H1 (cell line): ENCODE results near the gene SPHKAP. TPM values are rescaled to one million over a fixed set of nuclear protein-coding genes. Genes with fewer than 3 reads are reported as not detected.

Experiments
- CTCF ChIA-PET: fragments of 300-600 bp; sonication (Branson Sonifier 250); formaldehyde crosslinking; loops from one replicate; lab custom pipeline; 2021; ENCODE audit not compliant: partially characterized antibody; lab: Charles Lee
- POLR2A ChIA-PET: fragments of 300-600 bp; sonication (Branson Sonifier 250); formaldehyde crosslinking; loops from one replicate; lab custom pipeline; 2021; ENCODE audit warnings: inconsistent platforms; ENCODE audit not compliant: partially characterized antibody; lab: Charles Lee
- DNase-seq, 2 experiments: peaks; one replicate each; pipeline versions ENCODE4 v3.0.0 to v3.0.0-alpha.2; 2010 to 2022; ENCODE audit warnings: low spot score in 2 of 2, low read depth in 1 of 2, mixed read lengths in 1 of 2
- FAIRE-seq: peaks from 2 replicates; lab custom pipeline; 2011; peaks lifted over from hg19 to GRCh38; lab: Jason Lieb, UNC
- H2AFZ ChIP-seq: 2 replicates; pipeline ENCODE4 v1.8.1; 2012; ENCODE audit warnings: low read length, inconsistent platforms
- H2AK5ac ChIP-seq: 2 replicates; pipeline ENCODE4 v1.6.1; 2013; ENCODE audit warnings: low read depth, low read length
- H2BK120ac ChIP-seq: replicated peaks from 2 replicates; pipeline ENCODE3; 2013; ENCODE audit warnings: low read depth, low read length, inconsistent platforms
- H2BK12ac ChIP-seq: 2 replicates; pipeline ENCODE4 v1.6.1; 2013; ENCODE audit warnings: low read depth, low read length
- H2BK15ac ChIP-seq: 2 replicates; pipeline ENCODE4 v1.6.1; 2013; ENCODE audit warnings: low read length
- H2BK20ac ChIP-seq: 2 replicates; pipeline ENCODE4 v1.6.1; 2013; ENCODE audit warnings: low read length
- H2BK5ac ChIP-seq: 2 replicates; pipeline ENCODE4 v1.6.1; 2013; ENCODE audit warnings: low read depth, low read length
- H3K14ac ChIP-seq: 2 replicates; pipeline ENCODE4 v1.6.1; 2013; ENCODE audit warnings: inconsistent platforms; ENCODE audit not compliant: insufficient read length
- H3K18ac ChIP-seq: 2 replicates; pipeline ENCODE4 v1.6.1; 2013; ENCODE audit warnings: low read length; ENCODE audit errors: extremely low read depth
- H3K23ac ChIP-seq: 2 replicates; pipeline ENCODE4 v1.6.1; 2013; ENCODE audit warnings: inconsistent platforms; ENCODE audit not compliant: insufficient read length
- H3K23me2 ChIP-seq: 2 replicates; pipeline ENCODE4 v1.6.1; 2013; ENCODE audit warnings: low read depth, low read length
- H3K27ac ChIP-seq: 2 replicates; pipeline ENCODE4 v1.6.1; 2011; ENCODE audit warnings: low read depth, low read length, inconsistent platforms
- H3K27me3 ChIP-seq, 4 experiments: replicated peaks in 1 of 4; 1 replicate in 1 of 4; 2 replicates in 3 of 4; pipeline versions ENCODE4 v1.6.1 to v1.8.1; 2011 to 2013; ENCODE audit warnings: low read length in 3 of 4, mild to moderate bottlenecking in 3 of 4, inconsistent platforms in 2 of 4, mixed read lengths in 2 of 4, moderate library complexity in 1 of 4; ENCODE audit not compliant: control insufficient read depth in 3 of 4, insufficient read depth in 3 of 4; ENCODE audit errors: extremely low read depth in 1 of 4
- H3K36me3 ChIP-seq, 4 experiments: 2 replicates each; pipeline versions ENCODE4 v1.6.1 to v1.8.1; 2011 to 2013; ENCODE audit warnings: mild to moderate bottlenecking in 4 of 4, low read length in 3 of 4, moderate library complexity in 2 of 4, control low read depth in 1 of 4, inconsistent platforms in 1 of 4; ENCODE audit not compliant: insufficient read depth in 4 of 4, control insufficient read depth in 2 of 4
- H3K4ac ChIP-seq: replicated peaks from 2 replicates; pipeline ENCODE3; 2013; ENCODE audit warnings: low read length, low read depth, mixed read lengths, inconsistent platforms; ENCODE audit not compliant: insufficient read length
- H3K4me1 ChIP-seq, 4 experiments: replicated peaks in 1 of 4; 1 replicate in 1 of 4; 2 replicates in 3 of 4; pipeline versions ENCODE4 v1.6.1 to v1.8.1; 2011 to 2013; ENCODE audit warnings: low read length in 3 of 4, inconsistent platforms in 2 of 4, mixed read lengths in 1 of 4; ENCODE audit not compliant: insufficient read depth in 4 of 4, control insufficient read depth in 3 of 4
- H3K4me2 ChIP-seq, 2 experiments: 2 replicates each; pipeline versions ENCODE4 v1.6.1 to v1.8.1; 2011 to 2013; ENCODE audit warnings: low read depth in 2 of 2, low read length in 2 of 2, control low read depth in 1 of 2, inconsistent platforms in 1 of 2, mild to moderate bottlenecking in 1 of 2; ENCODE audit not compliant: insufficient read depth in 1 of 2
- H3K4me3 ChIP-seq, 4 experiments: fragments of 200-600, 300-600 bp in 1 of 4; sonication (generic), shearing (Covaris generic), sonication (Bioruptor Twin) in 1 of 4; 2 replicates each; pipeline versions ENCODE4 v1.5.1 to v1.8.1; 2011 to 2016; ENCODE audit warnings: low read length in 4 of 4, low read depth in 3 of 4, control low read depth in 2 of 4, inconsistent platforms in 2 of 4, mild to moderate bottlenecking in 2 of 4, mixed read lengths in 1 of 4, moderate library complexity in 1 of 4; ENCODE audit not compliant: insufficient read depth in 2 of 4; ENCODE audit errors: extremely low read depth in 1 of 4
- H3K56ac ChIP-seq: replicated peaks from 2 replicates; pipeline ENCODE3; 2013; ENCODE audit warnings: low read depth, mild to moderate bottlenecking, mixed read lengths, low read length, inconsistent platforms; ENCODE audit not compliant: insufficient read length
- H3K79me1 ChIP-seq: 2 replicates; pipeline ENCODE4 v1.6.1; 2013; ENCODE audit warnings: low read depth, low read length, control low read depth
- H3K79me2 ChIP-seq, 2 experiments: 2 replicates each; pipeline versions ENCODE4 v1.6.1 to v1.8.1; 2012 to 2013; ENCODE audit warnings: low read length in 2 of 2, mild to moderate bottlenecking in 2 of 2, inconsistent platforms in 1 of 2; ENCODE audit not compliant: insufficient read depth in 2 of 2, control insufficient read depth in 1 of 2
- H3K9ac ChIP-seq, 4 experiments: replicated peaks in 1 of 4; 1 replicate in 1 of 4; 2 replicates in 3 of 4; pipeline versions ENCODE4 v1.6.1 to v1.8.1; 2011 to 2013; ENCODE audit warnings: low read depth in 3 of 4, low read length in 3 of 4, control low read depth in 2 of 4, mild to moderate bottlenecking in 2 of 4, moderate library complexity in 2 of 4, inconsistent platforms in 1 of 4; ENCODE audit errors: extremely low read depth in 1 of 4
- H3K9me3 ChIP-seq, 2 experiments: 2 replicates each; pipeline versions ENCODE4 v1.6.1 to v1.8.1; 2012 to 2013; ENCODE audit warnings: mild to moderate bottlenecking in 2 of 2, moderate library complexity in 2 of 2, control low read depth in 1 of 2, inconsistent platforms in 1 of 2, low read depth in 1 of 2, low read length in 1 of 2, mixed read lengths in 1 of 2; ENCODE audit not compliant: insufficient read depth in 2 of 2
- H4K20me1 ChIP-seq, 2 experiments: replicated peaks in 1 of 2; 2 replicates each; pipeline versions ENCODE3 to v1.8.1; 2011 to 2013; ENCODE audit warnings: inconsistent platforms in 2 of 2, low read length in 2 of 2, mild to moderate bottlenecking in 1 of 2; ENCODE audit not compliant: insufficient read depth in 2 of 2, control insufficient read depth in 1 of 2
- H4K5ac ChIP-seq: 2 replicates; pipeline ENCODE4 v1.6.1; 2013; ENCODE audit warnings: low read length, low read depth, mixed read lengths, inconsistent platforms; ENCODE audit not compliant: insufficient read length
- H4K8ac ChIP-seq: 2 replicates; pipeline ENCODE4 v1.8.0; 2013; ENCODE audit warnings: mild to moderate bottlenecking, moderate library complexity, low read length, inconsistent platforms; ENCODE audit not compliant: insufficient read depth; ENCODE audit errors: extremely low read depth
- H4K91ac ChIP-seq: replicated peaks from 2 replicates; pipeline ENCODE3; 2013; ENCODE audit warnings: low read length, mixed read lengths, inconsistent platforms; ENCODE audit not compliant: insufficient read length
- ATF3 ChIP-seq: IDR thresholded peaks from 2 replicates; pipeline ENCODE4 v1.6.1; 2011; ENCODE audit warnings: low read depth, mild to moderate bottlenecking, low read length; ENCODE audit not compliant: insufficient read depth
- CBX8 ChIP-seq: fragments of 300-800, 300-1000 bp; sonication (generic); IDR thresholded peaks from 2 replicates; pipeline ENCODE4 v1.7.1; 2016; ENCODE audit warnings: low read depth, low read length, borderline replicate concordance
- CTCF ChIP-seq, 3 experiments: IDR thresholded peaks; 1 replicate in 2 of 3; 2 replicates in 1 of 3; pipeline versions ENCODE4 v1.5.1 to v1.6.1; 2011; ENCODE audit warnings: low read length in 3 of 3, mild to moderate bottlenecking in 3 of 3, inconsistent platforms in 2 of 3, low read depth in 1 of 3, moderate library complexity in 1 of 3; ENCODE audit not compliant: insufficient read depth in 1 of 3; ENCODE audit errors: control extremely low read depth in 1 of 3
- GABPA ChIP-seq: IDR thresholded peaks from 2 replicates; pipeline ENCODE4 v1.6.1; 2011; ENCODE audit warnings: mild to moderate bottlenecking, low read length, moderate library complexity, borderline replicate concordance; ENCODE audit not compliant: insufficient read depth
- HDAC6 ChIP-seq: IDR thresholded peaks from one replicate; pipeline ENCODE4 v1.7.1; 2012; ENCODE audit warnings: low read depth, mild to moderate bottlenecking, inconsistent platforms, low read length, moderate library complexity
- RFX5 ChIP-seq: IDR thresholded peaks from 2 replicates; pipeline ENCODE4 v1.6.1; 2011; ENCODE audit warnings: low read depth, low read length, improper control_type of control experiment, borderline replicate concordance
- ZNF274 ChIP-seq: IDR thresholded peaks from 2 replicates; pipeline ENCODE4 v1.7.0; 2012; ENCODE audit warnings: low read length, borderline replicate concordance; ENCODE audit errors: extremely low read depth
- WGBS, 2 experiments: shearing (Covaris generic) in 1 of 2; methylation state at CpG; one replicate each; pipeline versions ENCODE4 v1.1.6 to v1.1.7; 2013 to 2015; ENCODE audit warnings: low lambda C conversion rate in 2 of 2, mixed read lengths in 2 of 2, inconsistent platforms in 1 of 2, low coverage in 1 of 2, missing lambda C conversion rate in 1 of 2; ENCODE audit not compliant: insufficient replicate concordance in 2 of 2, insufficient coverage in 1 of 2, insufficient read length in 1 of 2; ENCODE audit errors: extremely low coverage in 1 of 2, missing lambda C conversion rate in 1 of 2; 5-methylcytosine and 5-hydroxymethylcytosine counted together
- polyA plus RNA-seq, 7 experiments: library from polyadenylated mRNA; depleted of rRNA in 3 of 7; stranded (reverse) in 5 of 7; unstranded in 2 of 7; fragments of >200 nt in 5 of 7; fragments of 200-250 nt in 2 of 7; gene quantifications; 1 replicate in 5 of 7; 2 replicates in 1 of 7; 4 replicates in 1 of 7; pipeline versions ENCODE4 v1.2.1 to v1.2.3, GENCODE V29; 2011 to 2013; ENCODE audit warnings: missing spikeins in 2 of 7, mixed read lengths in 2 of 7
- total RNA-seq: library from RNA; stranded (reverse); fragmentation: NEBNext Ultra II Directional; extraction: Animal tissue kit (Norgen Biotek cat#: 25700); gene quantifications from 2 replicates; pipeline ENCODE4 v1.2.1, GENCODE V29; 2021

SPHKAP gene
- total and polyA plus RNA-seq, 2 of the 8 experiments (the other 6 are each of a cell fraction or from before 2014, with no cell fraction given) = 0.02 TPM; not detected in 1

DNA sequence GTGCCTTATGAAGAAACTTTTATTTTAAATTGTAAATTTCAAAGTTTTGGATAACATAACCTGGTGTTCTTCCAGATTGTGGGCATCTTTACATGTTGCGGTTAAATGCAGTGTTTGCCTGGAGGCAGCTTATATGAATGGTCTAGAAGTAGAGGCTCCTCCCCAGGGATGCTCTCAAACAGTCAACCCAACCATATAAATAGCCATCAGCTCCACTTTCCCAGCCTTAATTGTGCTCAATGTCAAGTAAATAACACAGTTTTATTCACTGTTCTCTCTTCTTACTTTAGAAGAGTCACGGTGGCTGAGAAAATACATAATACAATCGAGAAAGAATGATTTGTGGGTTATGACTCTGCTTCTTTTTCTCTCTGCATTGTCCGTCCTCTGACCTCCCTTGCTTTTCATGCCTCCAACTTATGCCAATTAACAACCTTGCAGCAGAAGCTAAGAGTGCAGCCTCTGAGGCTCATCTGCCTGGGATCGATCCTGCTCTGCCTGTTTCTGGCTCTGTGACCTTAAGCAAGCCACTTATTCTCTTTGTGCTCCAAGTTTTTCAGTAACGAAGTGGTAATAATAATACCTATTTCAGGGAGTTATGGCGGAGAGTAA, 209.8 kb downstream of the SPHKAP start:
- 92% methylated on average over 7 of the region's 7 CpGs; no CpG with 5 or more reads in 1 of the 2 experiments for WGBS, 2 experiments
- no peak overlapping the region for H2BK15ac ChIP-seq

More for the DNA sequence above, 209.8 kb downstream of the SPHKAP start:
- no peak overlapping the region for H3K23ac ChIP-seq
- no peaks in the 10 kb centered on the region for H3K4me1 ChIP-seq
- H2BK5ac ChIP-seq = no peak overlapping the region
- no peak overlapping the region for H3K56ac ChIP-seq
- H3K18ac ChIP-seq = no peak overlapping the region
- no peaks in the 10 kb centered on the region for H3K79me1 ChIP-seq
- H3K4me2 ChIP-seq = no peak overlapping the region
- no peak for FAIRE-seq
- H3K4ac ChIP-seq = no peak overlapping the region
- no peak overlapping the region for H2AFZ ChIP-seq
- H2AK5ac ChIP-seq = no peak overlapping the region
- TF ChIP-seq RFX5 (no peak), CTCF (IDR thresholded peaks at IDR 0.05; ENCODE audit: control extremely low read depth in 1 of 3, insufficient read depth in 1 of 3, low read depth in 1 of 3, low read length in 3 of 3) (no peak), CBX8 (no peak), ATF3 (no peak), HDAC6 (no peak), ZNF274 (no peak), GABPA (no peak)
- TF ChIP-seq, all 59 proteins: peak for 0
- ChIA-PET POLR2A (no interaction called here), CTCF (no interaction called here)
- Histone ChIP-seq H4K91ac (no peak overlapping the region), H4K20me1 (no peaks in the 10 kb centered on the region), H3K79me2 (no peaks in the 10 kb centered on the region), H2BK12ac (no peak overlapping the region), H4K5ac (no peak overlapping the region), H3K9me3 (no peaks in the 10 kb centered on the region), H3K27me3 (no peaks in the 10 kb centered on the region), H3K23me2 (no peaks in the 10 kb centered on the region), H3K27ac (no peak overlapping the region), H4K8ac (no peak overlapping the region), H3K4me3 (no peak overlapping the region), H2BK20ac (no peak overlapping the region), H2BK120ac (no peak overlapping the region), H3K36me3 (no peaks in the 10 kb centered on the region), H3K14ac (no peak overlapping the region), H3K9ac (no peak overlapping the region)
- no peak for DNase-seq
